Keratinocyte (primary cell): ENCODE results near the gene KCNQ1OT1.

Source experiments
- EZH2 ChIP-seq: IDR thresholded peaks from one replicate; pipeline ENCODE4 v1.6.1; 2012; ENCODE audit warnings: inconsistent platforms, mild to moderate bottlenecking, low read length, moderate library complexity
- TF ChIP-seq, protein P1 (sequence below), 3 experiments: IDR thresholded peaks in 1 of 3; conservative IDR thresholded peaks in 1 of 3; optimal IDR thresholded peaks in 1 of 3; 2 replicates in 2 of 3; 3 replicates in 1 of 3; pipeline versions ENCODE3 to v1.5.1; 2011; ENCODE audit warnings: low read length in 3 of 3, mild to moderate bottlenecking in 3 of 3, moderate library complexity in 2 of 3, control low read depth in 1 of 3, inconsistent platforms in 1 of 3; ENCODE audit not compliant: insufficient read depth in 2 of 3; ENCODE audit errors: extremely low read depth in 1 of 3

DNA sequence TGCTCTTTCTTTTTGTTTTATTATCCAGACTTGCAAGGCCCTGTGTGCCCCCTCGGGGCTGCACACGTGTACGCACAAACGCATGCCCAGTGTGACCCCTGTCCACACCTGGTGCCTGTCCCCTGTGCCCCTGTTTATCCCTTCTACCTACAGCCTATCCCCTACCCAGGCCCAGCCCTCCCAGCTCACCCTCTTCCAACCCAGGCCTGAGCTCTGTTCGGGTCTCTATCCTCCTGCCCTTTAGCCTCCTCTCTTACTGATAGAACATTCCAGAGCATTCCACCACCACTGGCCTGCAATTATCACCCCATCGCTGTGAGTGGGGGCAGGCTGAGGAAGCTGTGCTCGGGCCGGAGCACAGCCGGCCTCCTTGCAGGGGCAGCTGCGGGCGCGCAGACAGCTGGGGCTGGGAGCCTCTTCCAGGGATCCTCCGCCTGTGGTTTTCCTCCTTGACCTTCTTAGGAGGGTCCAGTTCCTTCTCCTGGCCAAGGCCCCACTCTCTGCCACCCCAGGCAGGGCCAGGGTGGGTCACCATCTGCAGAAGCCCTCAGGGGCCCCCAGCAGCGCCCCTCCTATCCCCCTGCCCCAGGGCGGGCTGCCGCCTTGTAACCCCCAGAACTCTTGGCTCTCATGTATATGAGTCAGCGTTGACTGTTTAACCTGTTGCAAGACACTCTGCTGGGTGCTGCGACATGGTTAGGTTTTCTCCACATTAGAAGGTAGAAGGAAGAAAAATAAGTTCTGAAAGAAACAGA lies 41.8 kb upstream of the KCNQ1OT1 start:
- TF ChIP-seq, protein P1, sequence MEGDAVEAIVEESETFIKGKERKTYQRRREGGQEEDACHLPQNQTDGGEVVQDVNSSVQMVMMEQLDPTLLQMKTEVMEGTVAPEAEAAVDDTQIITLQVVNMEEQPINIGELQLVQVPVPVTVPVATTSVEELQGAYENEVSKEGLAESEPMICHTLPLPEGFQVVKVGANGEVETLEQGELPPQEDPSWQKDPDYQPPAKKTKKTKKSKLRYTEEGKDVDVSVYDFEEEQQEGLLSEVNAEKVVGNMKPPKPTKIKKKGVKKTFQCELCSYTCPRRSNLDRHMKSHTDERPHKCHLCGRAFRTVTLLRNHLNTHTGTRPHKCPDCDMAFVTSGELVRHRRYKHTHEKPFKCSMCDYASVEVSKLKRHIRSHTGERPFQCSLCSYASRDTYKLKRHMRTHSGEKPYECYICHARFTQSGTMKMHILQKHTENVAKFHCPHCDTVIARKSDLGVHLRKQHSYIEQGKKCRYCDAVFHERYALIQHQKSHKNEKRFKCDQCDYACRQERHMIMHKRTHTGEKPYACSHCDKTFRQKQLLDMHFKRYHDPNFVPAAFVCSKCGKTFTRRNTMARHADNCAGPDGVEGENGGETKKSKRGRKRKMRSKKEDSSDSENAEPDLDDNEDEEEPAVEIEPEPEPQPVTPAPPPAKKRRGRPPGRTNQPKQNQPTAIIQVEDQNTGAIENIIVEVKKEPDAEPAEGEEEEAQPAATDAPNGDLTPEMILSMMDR (optimal IDR thresholded peaks at IDR 0.05 in 1 of 3, IDR thresholded peaks at IDR 0.05 in 1 of 3, conservative IDR thresholded peaks at IDR 0.05 in 1 of 3; ENCODE audit: extremely low read depth in 1 of 3, insufficient read depth in 2 of 3, low read length in 3 of 3) = no peak
- no peak for TF ChIP-seq EZH2
